ENCODE data around the gene NCLN.
"Not testable (repeated sequence)": the region's sequence is repeated elsewhere in the genome, so short reads cannot be mapped to it uniquely, and the experiment has no call there.

Gene NCLN

GRCh38 chr19:3150739-3151329, 34.9 kb upstream of the NCLN start:
- peaks cover 23% of the 10 kb centered on the region for H3K36me3 Mint-ChIP-seq (ENCODE audit: low read depth)

GRCh38 chr19:3151563-3152418, 33.9 kb upstream of the NCLN start:
- Mint-ChIP-seq H3K9me3 (no peaks in the 10 kb centered on the region), H3K27ac (no peak overlapping the region), H3K4me3 (no peak overlapping the region), H3K36me3 (ENCODE audit: low read depth) (peaks cover 16% of the 10 kb centered on the region), H3K27me3 (ENCODE audit: low read depth) (no peaks in the 10 kb centered on the region), H3K4me1 (ENCODE audit: low read depth) (peaks cover 23% of the 10 kb centered on the region)

More at GRCh38 chr19:3150739-3151329, 34.9 kb upstream of the NCLN start:
- H3K4me1 Mint-ChIP-seq (ENCODE audit: low read depth): peaks cover 23% of the 10 kb centered on the region
- H3K27me3 Mint-ChIP-seq (ENCODE audit: low read depth): no peaks in the 10 kb centered on the region
- H3K9me3 Mint-ChIP-seq: no peaks in the 10 kb centered on the region
- H3K4me3 Mint-ChIP-seq: no peak overlapping the region
- no peak overlapping the region for H3K27ac Mint-ChIP-seq

- no peak overlapping the region for H3K4me3 Mint-ChIP-seq
- H3K9me3 Mint-ChIP-seq: no peaks in the 10 kb centered on the region
- no peak overlapping the region for H3K27ac Mint-ChIP-seq
- H3K36me3 Mint-ChIP-seq (ENCODE audit: low read depth): peaks cover 18% of the 10 kb centered on the region
- H3K27me3 Mint-ChIP-seq (ENCODE audit: low read depth): no peaks in the 10 kb centered on the region
- H3K4me1 Mint-ChIP-seq (ENCODE audit: low read depth): peaks cover 25% of the 10 kb centered on the region
These were observed 33.3 kb upstream of the NCLN start for GRCh38 chr19:3152419-3152780.

GRCh38 chr19:3153286-3154230, 32.2 kb upstream of the NCLN start:
- Mint-ChIP-seq H3K4me3 (no peak overlapping the region), H3K36me3 (ENCODE audit: low read depth) (peaks cover 30% of the 10 kb centered on the region), H3K27me3 (ENCODE audit: low read depth) (no peaks in the 10 kb centered on the region), H3K4me1 (ENCODE audit: low read depth) (peaks cover 30% of the 10 kb centered on the region), H3K9me3 (peaks cover 3% of the 10 kb centered on the region), H3K27ac (no peak overlapping the region)

DNA sequence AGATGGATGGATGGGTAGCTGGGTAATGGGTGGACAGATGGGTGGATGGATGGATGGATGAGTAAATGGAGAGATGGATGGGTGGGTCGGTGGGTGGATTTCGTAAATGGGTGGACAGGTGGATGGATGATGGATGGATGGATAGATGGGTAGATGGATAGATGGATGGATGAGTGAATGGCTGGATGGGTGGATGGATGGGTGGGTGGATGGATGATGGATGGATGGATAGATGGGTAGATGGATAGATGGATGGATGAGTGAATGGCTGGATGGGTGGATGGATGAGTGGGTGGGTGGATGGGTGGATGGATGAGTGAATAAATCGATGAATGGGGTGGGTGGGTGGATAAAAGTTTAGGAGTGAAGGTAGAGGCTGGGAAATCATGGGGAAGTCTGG, 31.3 kb upstream of the NCLN start:
- peaks cover 25% of the 10 kb centered on the region for H3K4me1 Mint-ChIP-seq (ENCODE audit: low read depth)
- not testable (repeated sequence) for H3K27ac Mint-ChIP-seq, H3K4me3 Mint-ChIP-seq

GRCh38 chr19:3154957-3155736, 30.6 kb upstream of the NCLN start:
- Mint-ChIP-seq H3K36me3 (ENCODE audit: low read depth) (peaks cover 32% of the 10 kb centered on the region), H3K4me1 (ENCODE audit: low read depth) (peaks cover 29% of the 10 kb centered on the region), H3K27me3 (ENCODE audit: low read depth) (no peaks in the 10 kb centered on the region), H3K9me3 (peaks cover 6% of the 10 kb centered on the region), H3K4me3 (no peak overlapping the region), H3K27ac (no peak overlapping the region)

More for the DNA sequence above, 31.3 kb upstream of the NCLN start:
- not testable (repeated sequence) for H3K27me3 Mint-ChIP-seq (ENCODE audit: low read depth); H3K9me3 Mint-ChIP-seq
- H3K36me3 Mint-ChIP-seq (ENCODE audit: low read depth): peaks cover 29% of the 10 kb centered on the region

- H3K36me3 Mint-ChIP-seq (ENCODE audit: low read depth): peaks cover 48% of the 10 kb centered on the region
- peaks cover 38% of the 10 kb centered on the region for H3K4me1 Mint-ChIP-seq (ENCODE audit: low read depth)
- peaks cover 8% of the 10 kb centered on the region for H3K9me3 Mint-ChIP-seq
- no peaks in the 10 kb centered on the region for H3K27me3 Mint-ChIP-seq (ENCODE audit: low read depth)
- H3K4me3 Mint-ChIP-seq: no peak overlapping the region
- peak overlapping the region; percentile 80 for H3K27ac Mint-ChIP-seq
These were observed 28.5 kb upstream of the NCLN start for GRCh38 chr19:3157096-3157845.

- Mint-ChIP-seq H3K9me3 (peaks cover 8% of the 10 kb centered on the region), H3K4me3 (no peak overlapping the region), H3K36me3 (ENCODE audit: low read depth) (peaks cover 64% of the 10 kb centered on the region), H3K27ac (no peak overlapping the region), H3K27me3 (ENCODE audit: low read depth) (no peaks in the 10 kb centered on the region), H3K4me1 (ENCODE audit: low read depth) (peaks cover 51% of the 10 kb centered on the region)
These were observed 26.2 kb upstream of the NCLN start for GRCh38 chr19:3159565-3159964.

DNA sequence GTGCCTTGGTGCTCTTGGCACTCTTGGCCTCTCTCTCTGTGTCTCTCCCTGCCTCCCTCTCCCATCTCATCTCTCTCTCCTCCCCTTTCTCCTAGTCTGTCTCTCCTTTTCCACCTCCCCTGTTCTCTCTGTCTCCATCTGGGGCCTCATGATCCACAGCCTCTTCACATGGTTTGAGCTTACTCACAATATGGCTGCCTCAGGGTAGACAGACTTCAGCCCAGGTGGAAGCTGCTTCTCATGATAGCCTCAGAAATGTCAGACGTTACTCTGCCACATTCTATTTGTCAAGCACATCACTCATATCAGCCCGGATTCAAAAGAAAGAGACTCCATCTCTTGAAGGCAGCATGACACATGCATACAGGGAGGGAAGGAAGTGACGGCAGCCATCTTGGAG, 25.5 kb upstream of the NCLN start:
- Mint-ChIP-seq H3K4me1 (ENCODE audit: low read depth) (peaks cover 52% of the 10 kb centered on the region), H3K36me3 (ENCODE audit: low read depth) (peaks cover 67% of the 10 kb centered on the region), H3K27ac (peak overlapping the region; percentile 65), H3K27me3 (ENCODE audit: low read depth) (no peaks in the 10 kb centered on the region), H3K4me3 (peak overlapping the region; percentile 5), H3K9me3 (peaks cover 8% of the 10 kb centered on the region)

GRCh38 chr19:3161453-3161852, 24.3 kb upstream of the NCLN start:
- Mint-ChIP-seq H3K4me3 (no peak overlapping the region), H3K27ac (peak overlapping the region; percentile 55), H3K9me3 (peaks cover 14% of the 10 kb centered on the region), H3K36me3 (ENCODE audit: low read depth) (peaks cover 77% of the 10 kb centered on the region), H3K4me1 (ENCODE audit: low read depth) (peaks cover 49% of the 10 kb centered on the region), H3K27me3 (ENCODE audit: low read depth) (no peaks in the 10 kb centered on the region)

GRCh38 chr19:3162418-3163229, 23.1 kb upstream of the NCLN start:
- Mint-ChIP-seq H3K9me3 (peaks cover 13% of the 10 kb centered on the region), H3K4me3 (no peak overlapping the region), H3K27ac (peak overlapping the region; percentile 68), H3K36me3 (ENCODE audit: low read depth) (peaks cover 74% of the 10 kb centered on the region), H3K4me1 (ENCODE audit: low read depth) (peaks cover 45% of the 10 kb centered on the region), H3K27me3 (ENCODE audit: low read depth) (no peaks in the 10 kb centered on the region)

- Mint-ChIP-seq H3K9me3 (peaks cover 11% of the 10 kb centered on the region), H3K27me3 (ENCODE audit: low read depth) (no peaks in the 10 kb centered on the region), H3K4me3 (peak overlapping the region; percentile 26), H3K4me1 (ENCODE audit: low read depth) (peaks cover 44% of the 10 kb centered on the region), H3K27ac (peak overlapping the region; percentile 68), H3K36me3 (ENCODE audit: low read depth) (peaks cover 69% of the 10 kb centered on the region)
These were observed 22.4 kb upstream of the NCLN start for GRCh38 chr19:3163230-3163886.
